ENCODE measurements around the gene CLASP2. TPM values are rescaled to one million over a fixed set of nuclear protein-coding genes. Genes with fewer than 3 reads are reported as not detected.

CLASP2 gene
- polyA plus RNA-seq, 1 donor (not counting 4 experiments of a cell fraction or from before 2014, with no cell fraction given), result 49.5 TPM

DNA sequence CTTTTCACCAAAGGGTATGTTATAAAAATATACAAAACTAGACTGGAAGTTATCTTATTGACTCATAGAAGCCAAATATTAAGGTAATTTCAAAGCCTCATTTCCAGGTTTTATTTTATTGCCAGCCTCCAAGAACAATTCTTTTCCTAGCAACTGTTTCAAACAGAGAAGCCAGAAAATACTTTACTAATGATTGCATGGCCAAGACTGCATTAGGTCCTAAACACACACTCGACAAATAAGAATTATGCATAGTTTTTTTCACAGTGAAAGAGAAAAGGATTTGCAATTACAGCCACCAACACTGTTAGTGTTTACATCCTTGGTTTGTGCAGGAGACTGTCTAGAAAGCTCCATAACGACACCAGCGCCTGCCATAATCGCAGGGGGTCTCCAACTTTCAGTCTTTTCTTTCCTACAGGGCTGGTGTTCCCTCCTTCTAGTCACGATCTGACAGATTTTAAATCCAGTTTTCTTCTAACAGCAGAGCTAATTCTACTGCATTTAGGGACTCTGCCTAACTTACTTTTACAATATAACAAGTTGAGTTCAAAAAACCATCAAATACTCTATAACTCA is 58.1 kb downstream of the CLASP2 start:
- Histone ChIP-seq H3K79me2 (ENCODE audit: control insufficient read depth, insufficient read depth, low read length) (peaks cover 19% of the 10 kb centered on the region), H3K4me2 (ENCODE audit: control insufficient read depth, extremely low read depth, insufficient read depth, low read depth, low read length) (peak overlapping the region; percentile 76), H3K4me1 (ENCODE audit: control insufficient read depth, extremely low read depth, insufficient read depth, low read length) (peaks cover 41% of the 10 kb centered on the region), H2AFZ (ENCODE audit: control insufficient read depth, low read length) (no peak overlapping the region), H3K9ac (ENCODE audit: control insufficient read depth, extremely low read depth, insufficient read depth, low read length) (peak overlapping the region; percentile 1), H3K27ac (ENCODE audit: control insufficient read depth, insufficient read depth, low read length) (peak overlapping the region; percentile 55), H3K36me3 (ENCODE audit: control insufficient read depth in 2 of 2, extremely low read depth in 1 of 2, insufficient read depth in 2 of 2, low read length in 2 of 2) (no peaks in the 10 kb centered on the region), H3K27me3 (ENCODE audit: control insufficient read depth, extremely low read depth, insufficient read depth, low read length) (no peaks in the 10 kb centered on the region), H3K4me3 (ENCODE audit: control insufficient read depth in 2 of 3, extremely low read depth in 1 of 3, insufficient read depth in 2 of 3, low read depth in 1 of 3, low read length in 3 of 3) (peak overlapping the region in 1 of 3 experiments; percentile 47), H3K9me3 (ENCODE audit: control insufficient read depth, low read depth, low read length) (no peaks in the 10 kb centered on the region), H4K20me1 (ENCODE audit: control insufficient read depth, extremely low read depth, insufficient read depth, low read length) (peaks cover 3% of the 10 kb centered on the region), H3K9me1 (ENCODE audit: control insufficient read depth, extremely low read depth, insufficient read depth, low read length) (no peaks in the 10 kb centered on the region)
- dilution Hi-C loops (cut with MboI; ENCODE audit: extremely low pct_ligation_motif_present, low sequenced_read_pairs), result no loop called here
- TF ChIP-seq EZH2 (IDR thresholded peaks at IDR 0.05; ENCODE audit: low read length), result no peak
- TF ChIP-seq, protein P1, sequence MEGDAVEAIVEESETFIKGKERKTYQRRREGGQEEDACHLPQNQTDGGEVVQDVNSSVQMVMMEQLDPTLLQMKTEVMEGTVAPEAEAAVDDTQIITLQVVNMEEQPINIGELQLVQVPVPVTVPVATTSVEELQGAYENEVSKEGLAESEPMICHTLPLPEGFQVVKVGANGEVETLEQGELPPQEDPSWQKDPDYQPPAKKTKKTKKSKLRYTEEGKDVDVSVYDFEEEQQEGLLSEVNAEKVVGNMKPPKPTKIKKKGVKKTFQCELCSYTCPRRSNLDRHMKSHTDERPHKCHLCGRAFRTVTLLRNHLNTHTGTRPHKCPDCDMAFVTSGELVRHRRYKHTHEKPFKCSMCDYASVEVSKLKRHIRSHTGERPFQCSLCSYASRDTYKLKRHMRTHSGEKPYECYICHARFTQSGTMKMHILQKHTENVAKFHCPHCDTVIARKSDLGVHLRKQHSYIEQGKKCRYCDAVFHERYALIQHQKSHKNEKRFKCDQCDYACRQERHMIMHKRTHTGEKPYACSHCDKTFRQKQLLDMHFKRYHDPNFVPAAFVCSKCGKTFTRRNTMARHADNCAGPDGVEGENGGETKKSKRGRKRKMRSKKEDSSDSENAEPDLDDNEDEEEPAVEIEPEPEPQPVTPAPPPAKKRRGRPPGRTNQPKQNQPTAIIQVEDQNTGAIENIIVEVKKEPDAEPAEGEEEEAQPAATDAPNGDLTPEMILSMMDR (optimal IDR thresholded peaks at IDR 0.05 in 1 of 3, IDR thresholded peaks at IDR 0.05 in 1 of 3, conservative IDR thresholded peaks at IDR 0.05 in 1 of 3; ENCODE audit: extremely low read depth in 1 of 3, insufficient read depth in 2 of 3, low read length in 3 of 3), result no peak
- no peak for FAIRE-seq
- DNase-seq (ENCODE audit: low read depth, low spot score), result no peak

DNA sequence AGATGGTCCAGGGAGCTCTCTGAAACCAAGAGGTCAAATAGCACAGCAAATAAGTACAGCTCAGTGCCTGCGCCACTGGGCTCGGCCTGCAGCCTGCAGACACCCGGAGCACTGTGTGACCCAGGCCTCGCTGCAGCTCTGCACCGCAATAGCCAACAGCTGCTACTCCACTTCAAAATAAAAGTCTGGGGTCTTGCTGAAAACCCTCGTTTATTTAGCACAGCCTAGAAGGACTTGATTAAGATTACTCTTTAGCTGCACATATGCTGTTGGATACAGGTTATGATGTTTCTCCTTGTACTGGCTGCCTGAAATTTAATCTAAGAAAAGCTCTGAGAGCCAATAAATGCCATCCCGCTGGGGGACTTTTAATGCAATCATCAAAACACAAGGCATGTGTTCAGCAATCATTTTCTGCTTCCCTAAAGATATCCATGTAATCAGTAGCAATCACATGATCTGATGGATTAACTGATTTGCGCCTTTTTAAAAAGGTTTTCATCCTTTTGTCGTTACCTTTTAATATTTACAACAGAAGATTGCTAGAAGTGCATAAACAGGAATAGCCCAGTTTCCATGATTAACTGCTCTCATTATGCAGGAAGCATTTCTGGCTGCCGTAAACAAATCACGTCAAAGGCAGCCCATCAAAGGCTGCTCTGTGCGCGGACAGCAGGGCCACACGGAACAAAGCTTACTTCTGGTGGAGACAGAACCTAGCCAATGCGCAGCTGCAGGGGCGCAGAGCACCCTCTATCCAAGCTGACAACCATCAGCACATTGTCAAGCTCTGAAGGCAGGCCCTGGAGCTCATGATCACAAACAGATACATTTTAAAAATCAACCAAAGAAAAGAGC is 58.8 kb downstream of the CLASP2 start:
- FAIRE-seq, result peak; percentile 81
- H3K79me2 ChIP-seq (ENCODE audit: control insufficient read depth, insufficient read depth, low read length), result peaks cover 19% of the 10 kb centered on the region

More for the DNA sequence above, 58.8 kb downstream of the CLASP2 start:
- peaks cover 36% of the 10 kb centered on the region for H3K4me1 ChIP-seq (ENCODE audit: control insufficient read depth, extremely low read depth, insufficient read depth, low read length)
- peak overlapping the region; percentile 55 for H3K27ac ChIP-seq (ENCODE audit: control insufficient read depth, insufficient read depth, low read length)
- H2AFZ ChIP-seq (ENCODE audit: control insufficient read depth, low read length), result peak overlapping the region; percentile 39
- peaks cover 3% of the 10 kb centered on the region for H4K20me1 ChIP-seq (ENCODE audit: control insufficient read depth, extremely low read depth, insufficient read depth, low read length)
- no peak for TF ChIP-seq EZH2 (IDR thresholded peaks at IDR 0.05; ENCODE audit: low read length)
- TF ChIP-seq, protein P1 (optimal IDR thresholded peaks at IDR 0.05 in 1 of 3, IDR thresholded peaks at IDR 0.05 in 1 of 3, conservative IDR thresholded peaks at IDR 0.05 in 1 of 3; ENCODE audit: extremely low read depth in 1 of 3, insufficient read depth in 2 of 3, low read length in 3 of 3), result no peak
- H3K9me1 ChIP-seq (ENCODE audit: control insufficient read depth, extremely low read depth, insufficient read depth, low read length), result no peaks in the 10 kb centered on the region
- H3K27me3 ChIP-seq (ENCODE audit: control insufficient read depth, extremely low read depth, insufficient read depth, low read length), result no peaks in the 10 kb centered on the region
- dilution Hi-C loops (cut with MboI; ENCODE audit: extremely low pct_ligation_motif_present, low sequenced_read_pairs), result no loop called here
- H3K4me3 ChIP-seq (ENCODE audit: control insufficient read depth in 2 of 3, extremely low read depth in 1 of 3, insufficient read depth in 2 of 3, low read depth in 1 of 3, low read length in 3 of 3), result peak overlapping the region in 2 of 3 experiments; percentile 32 to 47
- H3K36me3 ChIP-seq (ENCODE audit: control insufficient read depth in 2 of 2, extremely low read depth in 1 of 2, insufficient read depth in 2 of 2, low read length in 2 of 2), result no peaks in the 10 kb centered on the region
- H3K9me3 ChIP-seq (ENCODE audit: control insufficient read depth, low read depth, low read length), result no peaks in the 10 kb centered on the region
- peak overlapping the region; percentile 43 for H3K9ac ChIP-seq (ENCODE audit: control insufficient read depth, extremely low read depth, insufficient read depth, low read length)
- DNase-seq (ENCODE audit: low read depth, low spot score), result no peak
- peak overlapping the region; percentile 76 for H3K4me2 ChIP-seq (ENCODE audit: control insufficient read depth, extremely low read depth, insufficient read depth, low read depth, low read length)

Data from keratinocyte (primary cell).